ENCODE results near the gene AGPAT2. TPM values are rescaled to one million over a fixed set of nuclear protein-coding genes. Genes with fewer than 3 reads are reported as not detected.

Gene AGPAT2
- total and polyA plus RNA-seq, 2 of the 4 experiments (the other 2 are of a cell fraction): 16.1 to 39.5 TPM

DNA sequence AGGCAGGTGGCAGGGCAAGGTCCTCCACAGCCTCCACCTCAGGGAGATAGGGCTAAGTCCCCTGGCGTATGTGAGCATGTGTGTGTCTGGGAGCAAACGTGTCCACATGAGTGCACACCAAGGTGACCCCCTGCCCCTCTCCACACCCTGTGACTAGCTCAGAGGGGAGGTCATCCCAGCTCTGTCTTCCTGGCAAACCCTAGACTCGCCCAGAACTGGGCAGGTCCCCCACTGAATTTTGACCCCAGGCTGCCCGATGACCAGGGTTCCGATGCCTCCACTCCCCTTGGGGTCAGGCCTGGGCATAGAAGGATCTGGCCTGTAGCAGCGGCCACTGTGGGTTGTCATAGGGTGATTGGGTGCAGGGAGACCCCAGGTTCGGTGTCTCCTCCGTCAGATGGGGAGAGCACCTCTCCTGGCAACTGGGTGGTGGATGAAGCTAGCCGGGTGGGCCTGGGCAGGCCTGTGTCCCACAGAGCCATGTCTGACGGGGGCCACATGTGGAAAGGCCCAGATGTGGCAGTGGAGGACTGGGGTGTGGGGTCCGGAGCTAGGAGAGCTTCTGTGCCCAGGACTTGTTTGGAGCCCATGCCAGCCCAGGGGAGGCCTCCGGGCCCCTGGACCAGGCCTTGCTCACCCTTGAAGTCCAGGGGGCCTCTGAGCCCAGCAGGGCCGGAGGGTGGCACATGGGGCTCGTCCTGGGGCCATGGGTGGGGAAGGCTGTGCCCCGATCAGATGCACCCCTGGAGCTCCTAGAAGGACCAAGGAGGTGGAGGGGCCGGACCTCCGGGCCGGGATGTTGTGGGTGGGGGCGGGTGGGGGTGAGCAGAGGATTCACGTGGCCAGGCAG is 31.3 kb upstream of the AGPAT2 start (continued):
- TF ChIP-seq MAZ (IDR thresholded peaks at IDR 0.05; ENCODE audit: borderline replicate concordance, low read depth, low read length): no peak

GRCh38 chr9:136717399-136717798 is 30.1 kb upstream of the AGPAT2 start:
- H2AK5ac ChIP-seq (ENCODE audit: low read depth, low read length): no peak overlapping the region
- WGBS, 2 experiments (ENCODE audit: extremely low coverage in 2 of 2, insufficient read length in 1 of 2): 94% methylated on average over 7 of the region's 16 CpGs; no CpG with 5 or more reads in 1 of the 2 experiments
- no peak overlapping the region for H3K9ac ChIP-seq (ENCODE audit: low read depth, low read length)
- no peak overlapping the region for H3K56ac ChIP-seq (ENCODE audit: extremely low read depth, insufficient read depth, low read length)
- in situ Hi-C loops (cut with MboI; ENCODE audit: low sequenced_read_pairs): no loop called here
- no TSS peak for BruUV-seq (replicated peaks)
- H4K5ac ChIP-seq (ENCODE audit: low read depth, low read length): no peak overlapping the region
- no peak overlapping the region for H4K8ac ChIP-seq (ENCODE audit: low read depth in 2 of 2, low read length in 2 of 2)
- H3K4ac ChIP-seq (ENCODE audit: low read depth, low read length): no peak overlapping the region
- H3K4me1 ChIP-seq (ENCODE audit: control insufficient read depth, insufficient read depth, low read length): peaks cover 12% of the 10 kb centered on the region
- no peak overlapping the region for H2BK20ac ChIP-seq (ENCODE audit: low read depth, low read length)
- 0 out of 2 replicates have a peak, but pooled peaks cover 3% of the 10 kb centered on the region for H3K9me1 ChIP-seq (ENCODE audit: insufficient read depth, low read length)
- ChIA-PET CTCF (no interaction called here), POLR2A (ENCODE audit: unreplicated experiment) (no interaction called here)
- H2BK15ac ChIP-seq (ENCODE audit: low read depth, low read length): no peak overlapping the region
- no peaks in the 10 kb centered on the region; a peak in 1 of 4 replicates for H3K79me1 ChIP-seq (ENCODE audit: low read depth in 1 of 2, low read length in 2 of 2)
- no peak overlapping the region for H3K4me2 ChIP-seq (ENCODE audit: low read depth, low read length)
- H3K4me3 ChIP-seq (ENCODE audit: insufficient read depth, low read depth, low read length): no peak overlapping the region
- H2AK9ac ChIP-seq (replicated peaks; ENCODE audit: low read depth, low read length, poor library complexity): no peak overlapping the region
- intact Hi-C loops (cut with micrococcal nuclease): no loop called here
- no peaks in the 10 kb centered on the region for H3K9me3 ChIP-seq (ENCODE audit: control insufficient read depth, insufficient read depth, low read length)
- H3K27ac ChIP-seq (ENCODE audit: insufficient read depth, low read length): no peak overlapping the region
- no peak overlapping the region for H4K91ac ChIP-seq (ENCODE audit: insufficient read depth, low read depth, low read length)
- H3K36me3 ChIP-seq (ENCODE audit: control insufficient read depth, insufficient read depth, low read length): peaks cover 13% of the 10 kb centered on the region
- dilution Hi-C loops (cut with HindIII; ENCODE audit: low sequenced_read_pairs, unreplicated experiment): no loop called here
- no peak overlapping the region for H3K18ac ChIP-seq (ENCODE audit: low read depth, low read length)
- no peak overlapping the region for H2BK120ac ChIP-seq (ENCODE audit: low read depth, low read length)
- H4K20me1 ChIP-seq (ENCODE audit: insufficient read depth, low read length): peaks cover 26% of the 10 kb centered on the region
- no peak overlapping the region for H3K23ac ChIP-seq (ENCODE audit: low read depth, low read length)
- H2BK5ac ChIP-seq (ENCODE audit: low read depth, low read length, poor library complexity, severe bottlenecking): no peak overlapping the region
- H3K27me3 ChIP-seq (ENCODE audit: control insufficient read depth, insufficient read depth, low read length): peaks cover 12% of the 10 kb centered on the region
- DNase-seq: no peak
- H3K14ac ChIP-seq (replicated peaks; ENCODE audit: low read depth, low read length): no peak overlapping the region
- no peak for TF ChIP-seq MAFK (IDR thresholded peaks at IDR 0.05; ENCODE audit: low read depth, low read length)
- TF ChIP-seq NFE2L2 (IDR thresholded peaks at IDR 0.05; ENCODE audit: low read depth, low read length): no peak
- no peak for TF ChIP-seq CHD1 (IDR thresholded peaks at IDR 0.05; ENCODE audit: low read depth, low read length)
- no peak for TF ChIP-seq USF2 (IDR thresholded peaks at IDR 0.05; ENCODE audit: low read depth, low read length)
- TF ChIP-seq POLR2A (IDR thresholded peaks at IDR 0.05; ENCODE audit: low read depth, low read length): no peak
- TF ChIP-seq, protein P1, sequence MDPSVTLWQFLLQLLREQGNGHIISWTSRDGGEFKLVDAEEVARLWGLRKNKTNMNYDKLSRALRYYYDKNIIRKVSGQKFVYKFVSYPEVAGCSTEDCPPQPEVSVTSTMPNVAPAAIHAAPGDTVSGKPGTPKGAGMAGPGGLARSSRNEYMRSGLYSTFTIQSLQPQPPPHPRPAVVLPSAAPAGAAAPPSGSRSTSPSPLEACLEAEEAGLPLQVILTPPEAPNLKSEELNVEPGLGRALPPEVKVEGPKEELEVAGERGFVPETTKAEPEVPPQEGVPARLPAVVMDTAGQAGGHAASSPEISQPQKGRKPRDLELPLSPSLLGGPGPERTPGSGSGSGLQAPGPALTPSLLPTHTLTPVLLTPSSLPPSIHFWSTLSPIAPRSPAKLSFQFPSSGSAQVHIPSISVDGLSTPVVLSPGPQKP (IDR thresholded peaks at IDR 0.05; ENCODE audit: borderline replicate concordance, low read depth, low read length): no peak
- no peak for TF ChIP-seq FOS (IDR thresholded peaks at IDR 0.05; ENCODE audit: low read depth, low read length)
- TF ChIP-seq MAZ (IDR thresholded peaks at IDR 0.05; ENCODE audit: borderline replicate concordance, low read depth, low read length): no peak
- TF ChIP-seq CTCF (conservative IDR thresholded peaks at IDR 0.05; ENCODE audit: low read depth, low read length): no peak
- TF ChIP-seq RFX5 (IDR thresholded peaks at IDR 0.05; ENCODE audit: low read depth, low read length): no peak
- no peak for TF ChIP-seq MXI1 (IDR thresholded peaks at IDR 0.05; ENCODE audit: borderline replicate concordance, low read depth, low read length)
- no peak for TF ChIP-seq SMC3 (IDR thresholded peaks at IDR 0.05; ENCODE audit: low read depth, low read length)
- no peak for TF ChIP-seq RAD21 (IDR thresholded peaks at IDR 0.05; ENCODE audit: low read length)
- H2AFZ ChIP-seq (replicated peaks; ENCODE audit: low read length, poor library complexity): no peak overlapping the region
- ATAC-seq (ENCODE audit: low read depth): no peak

Data from IMR-90 (cell line).